Osteocyte (in vitro differentiated cells): Measurements from ENCODE around the gene CRY2. TPM values are rescaled to one million over a fixed set of nuclear protein-coding genes. Genes with fewer than 3 reads are reported as not detected.
A peak's percentile ranks its signal among the peaks of the same experiment; 100 is the strongest.

Experiments used
- DNase-seq: peaks from one replicate; pipeline ENCODE4 v3.0.0; 2021; ENCODE audit warnings: mixed read lengths; ENCODE audit not compliant: unreplicated experiment; ENCODE audit errors: extremely low spot score
- H3K27ac Mint-ChIP-seq: one replicate; pipeline ENCODE4 v1.8.0; 2021; ENCODE audit warnings: mild to moderate bottlenecking, mixed read lengths; ENCODE audit not compliant: unreplicated experiment
- H3K27me3 Mint-ChIP-seq: one replicate; pipeline ENCODE4 v1.8.0; 2021; ENCODE audit warnings: mixed read lengths; ENCODE audit not compliant: unreplicated experiment
- H3K36me3 Mint-ChIP-seq: one replicate; pipeline ENCODE4 v1.8.0; 2021; ENCODE audit warnings: mixed read lengths; ENCODE audit not compliant: unreplicated experiment
- H3K4me1 Mint-ChIP-seq: one replicate; pipeline ENCODE4 v1.8.0; 2021; ENCODE audit warnings: mixed read lengths; ENCODE audit not compliant: unreplicated experiment
- H3K4me3 Mint-ChIP-seq: one replicate; pipeline ENCODE4 v1.8.0; 2021; ENCODE audit warnings: mild to moderate bottlenecking, moderate library complexity, mixed read lengths; ENCODE audit not compliant: unreplicated experiment
- H3K9me3 Mint-ChIP-seq: one replicate; pipeline ENCODE4 v1.8.0; 2021; ENCODE audit warnings: mixed read lengths; ENCODE audit not compliant: unreplicated experiment
- total RNA-seq: library from RNA; stranded (reverse); gene quantifications from 2 replicates; pipeline ENCODE4 v1.2.1, GENCODE V29; 2021
- TF ChIP-seq, protein P1 (sequence below): fragments of 200-600 bp; sonication (generic); IDR thresholded peaks from 2 replicates; pipeline ENCODE4 v1.5.0; 2021; ENCODE audit warnings: antibody characterized with exemption, mild to moderate bottlenecking, moderate library complexity

Gene CRY2
- total RNA-seq, 1 donor from 2014 or later: 18.6 TPM

DNA sequence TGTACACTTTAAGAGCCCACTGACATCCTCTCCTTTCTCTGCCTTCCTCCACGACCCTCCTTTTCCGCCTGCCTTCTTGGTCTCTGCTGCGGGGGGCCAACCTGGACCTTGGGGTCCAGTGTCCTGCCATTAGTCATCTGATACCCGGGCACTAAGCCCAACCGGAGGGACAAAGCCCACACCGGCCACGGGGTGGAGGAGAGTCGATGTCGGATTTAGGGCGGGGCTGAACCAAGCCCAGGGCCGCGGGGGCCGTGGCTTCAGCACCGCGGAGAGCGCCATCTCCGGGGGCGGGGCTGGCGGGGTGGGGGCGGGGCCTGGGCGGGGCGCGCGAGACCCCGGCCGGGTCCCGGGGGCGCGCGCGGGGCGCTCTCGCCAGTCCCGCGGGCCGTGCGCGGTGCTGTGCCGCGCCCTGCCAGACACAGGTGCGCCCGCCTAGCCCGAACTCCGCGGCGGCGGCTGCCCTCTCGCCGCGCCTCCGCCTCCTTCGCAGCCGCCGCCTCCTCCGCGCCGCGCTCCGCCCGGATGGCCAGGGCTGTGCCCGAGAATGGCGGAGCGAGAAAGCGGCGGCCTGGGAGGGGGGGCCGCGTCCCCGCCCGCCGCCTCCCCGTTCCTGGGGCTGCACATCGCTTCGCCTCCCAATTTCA is 38.1 kb downstream of the CRY2 start, which contains the start of gene MAPK8IP1:
MAPK8IP1 (plus strand) TSS at position 378 of the 647 bp plus-strand sequence; CDS start at position 548, 170 bp downstream.
- TF ChIP-seq, protein P1, sequence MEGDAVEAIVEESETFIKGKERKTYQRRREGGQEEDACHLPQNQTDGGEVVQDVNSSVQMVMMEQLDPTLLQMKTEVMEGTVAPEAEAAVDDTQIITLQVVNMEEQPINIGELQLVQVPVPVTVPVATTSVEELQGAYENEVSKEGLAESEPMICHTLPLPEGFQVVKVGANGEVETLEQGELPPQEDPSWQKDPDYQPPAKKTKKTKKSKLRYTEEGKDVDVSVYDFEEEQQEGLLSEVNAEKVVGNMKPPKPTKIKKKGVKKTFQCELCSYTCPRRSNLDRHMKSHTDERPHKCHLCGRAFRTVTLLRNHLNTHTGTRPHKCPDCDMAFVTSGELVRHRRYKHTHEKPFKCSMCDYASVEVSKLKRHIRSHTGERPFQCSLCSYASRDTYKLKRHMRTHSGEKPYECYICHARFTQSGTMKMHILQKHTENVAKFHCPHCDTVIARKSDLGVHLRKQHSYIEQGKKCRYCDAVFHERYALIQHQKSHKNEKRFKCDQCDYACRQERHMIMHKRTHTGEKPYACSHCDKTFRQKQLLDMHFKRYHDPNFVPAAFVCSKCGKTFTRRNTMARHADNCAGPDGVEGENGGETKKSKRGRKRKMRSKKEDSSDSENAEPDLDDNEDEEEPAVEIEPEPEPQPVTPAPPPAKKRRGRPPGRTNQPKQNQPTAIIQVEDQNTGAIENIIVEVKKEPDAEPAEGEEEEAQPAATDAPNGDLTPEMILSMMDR: no peak
- Mint-ChIP-seq H3K27me3 (peaks cover 5% of the 10 kb centered on the region), H3K4me3 (peak within 1 kb of the TSS; percentile 71), H3K36me3 (peaks cover 11% of the 10 kb centered on the region), H3K9me3 (no peaks in the 10 kb centered on the region), H3K27ac (no peak within 1 kb of the TSS), H3K4me1 (peaks cover 3% of the 10 kb centered on the region)
- DNase-seq: no peak

DNA sequence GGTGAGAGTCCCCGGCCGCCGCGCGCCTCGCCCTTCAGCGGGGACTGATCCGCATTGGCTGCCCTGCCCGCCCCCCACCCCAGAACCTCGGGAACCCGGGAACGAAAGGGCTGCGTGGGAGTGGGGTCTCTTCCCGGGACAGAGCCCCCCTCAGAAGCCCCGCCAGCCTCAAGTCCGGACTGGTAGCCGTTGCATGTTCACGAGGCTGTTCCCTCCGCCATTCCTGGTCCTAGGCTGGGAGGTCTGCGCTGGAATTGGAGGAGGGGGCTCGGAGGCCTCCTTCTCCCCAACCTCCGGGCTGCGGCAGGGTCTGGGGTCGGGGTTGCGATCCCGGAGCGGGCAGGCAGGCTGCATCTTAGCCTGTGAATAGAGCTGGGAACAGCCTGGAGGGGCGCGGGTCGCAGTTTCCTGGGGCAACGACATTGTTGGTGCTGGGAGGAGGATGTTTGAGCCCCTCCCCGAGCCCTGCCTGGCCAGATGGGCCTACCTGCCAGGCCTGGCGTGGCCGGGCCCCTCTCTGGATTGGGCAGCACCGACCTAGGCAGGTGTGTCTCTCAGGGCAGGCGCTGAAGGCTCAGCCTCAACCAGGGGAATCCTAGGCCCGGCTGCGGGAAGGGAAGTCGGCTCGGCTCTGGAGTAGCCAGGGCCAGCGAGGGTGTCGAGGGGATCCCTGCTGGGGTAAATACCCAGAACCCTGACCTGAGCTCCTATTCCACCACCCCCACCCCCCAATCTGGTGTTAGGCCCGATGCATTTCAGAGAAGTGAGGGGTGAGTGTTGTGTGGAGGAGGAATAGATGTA is 38.8 kb downstream of the CRY2 start:
- H3K36me3 Mint-ChIP-seq: peaks cover 7% of the 10 kb centered on the region
- H3K27me3 Mint-ChIP-seq: peaks cover 6% of the 10 kb centered on the region
- no peak overlapping the region for H3K27ac Mint-ChIP-seq
- TF ChIP-seq, protein P1: no peak
- no peak for DNase-seq
- no peaks in the 10 kb centered on the region for H3K9me3 Mint-ChIP-seq
- H3K4me1 Mint-ChIP-seq: peaks cover 3% of the 10 kb centered on the region
- peak overlapping the region; percentile 48 for H3K4me3 Mint-ChIP-seq

DNA sequence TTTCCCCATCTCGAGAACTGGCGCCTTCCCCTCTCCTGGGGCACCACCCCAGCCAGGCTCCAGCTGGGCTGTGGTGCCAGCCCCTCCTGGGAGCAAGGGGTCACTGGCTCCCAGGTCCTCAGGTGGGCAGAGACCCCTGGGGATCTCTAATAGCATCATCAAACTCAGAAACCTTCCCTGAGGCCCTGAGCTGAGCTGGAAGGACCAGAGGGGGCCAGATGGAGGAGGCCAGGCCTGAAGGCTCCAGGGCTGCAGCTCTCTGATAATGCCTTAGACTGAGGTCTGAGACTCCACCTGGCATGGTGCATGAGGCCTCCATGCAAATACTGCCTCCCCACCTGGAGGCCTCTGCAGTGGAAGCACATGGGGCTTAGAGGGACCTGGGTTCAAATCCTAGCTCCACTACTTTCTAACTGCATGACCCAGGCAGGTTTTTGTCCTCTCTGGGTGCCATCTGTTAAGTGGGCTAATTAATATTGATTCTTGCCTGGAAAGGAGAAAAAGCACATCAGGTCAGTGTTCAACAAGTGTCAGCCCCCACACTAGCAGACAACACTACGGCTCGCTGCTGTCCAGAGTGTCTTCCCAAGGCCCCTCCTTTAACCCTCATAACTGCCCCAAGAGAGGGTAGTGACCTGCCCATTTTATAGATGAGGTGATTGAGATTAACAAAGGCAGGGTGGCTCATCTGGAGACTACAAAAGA is 39.7 kb downstream of the CRY2 start:
- peaks cover 9% of the 10 kb centered on the region for H3K27me3 Mint-ChIP-seq
- no peak for DNase-seq
- no peaks in the 10 kb centered on the region for H3K9me3 Mint-ChIP-seq
- peaks cover 7% of the 10 kb centered on the region for H3K36me3 Mint-ChIP-seq
- peaks cover 3% of the 10 kb centered on the region for H3K4me1 Mint-ChIP-seq
- H3K4me3 Mint-ChIP-seq: no peak overlapping the region
- no peak overlapping the region for H3K27ac Mint-ChIP-seq
- TF ChIP-seq, protein P1: no peak

DNA sequence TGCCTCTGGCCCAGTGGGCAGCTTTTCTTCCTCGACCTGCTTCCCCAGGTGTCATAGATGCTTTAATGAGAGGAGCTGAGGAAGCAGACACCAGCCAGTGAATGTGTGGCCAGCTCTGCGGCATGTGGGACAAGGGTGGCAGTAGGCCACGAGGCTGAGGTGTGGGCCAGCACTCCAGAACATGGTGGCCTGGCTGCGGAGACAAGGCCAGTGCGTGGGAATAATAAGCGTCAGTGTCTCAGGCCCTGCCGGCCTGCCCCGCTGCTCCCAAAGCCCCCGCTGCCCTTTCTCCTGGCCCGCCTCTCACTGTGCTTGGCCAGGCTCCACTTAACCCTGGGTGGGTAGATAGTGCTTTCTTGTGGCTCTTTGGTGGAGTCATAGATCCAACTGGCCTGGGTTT is 40.3 kb downstream of the CRY2 start:
- no peak overlapping the region for H3K4me3 Mint-ChIP-seq
- DNase-seq: no peak
- peaks cover 3% of the 10 kb centered on the region for H3K4me1 Mint-ChIP-seq
- no peaks in the 10 kb centered on the region for H3K9me3 Mint-ChIP-seq
- TF ChIP-seq, protein P1: no peak
- peaks cover 2% of the 10 kb centered on the region for H3K36me3 Mint-ChIP-seq
- H3K27ac Mint-ChIP-seq: no peak overlapping the region
- peaks cover 12% of the 10 kb centered on the region for H3K27me3 Mint-ChIP-seq
